Glomerular visceral epithelial cell (primary cell): ENCODE results near the gene DUS4L.
A peak's percentile ranks its signal among the peaks of the same experiment; 100 is the strongest.

Experiments used
- DNase-seq: peaks from one replicate; pipeline ENCODE4 v3.0.0-alpha.2; 2016; ENCODE audit errors: extremely low spot score

Gene DUS4L

GRCh38 chr7:107579885-107580715, 16.3 kb downstream of the DUS4L start, which contains the start of gene BCAP29:
Gene BCAP29, plus strand, starts transcription at chr7:107580246. Its CDS starts 527 bp downstream, at chr7:107580773.
- peak; percentile 72 for DNase-seq

- no peak for DNase-seq
Measured at GRCh38 chr7:107580716-107581383, 17.1 kb downstream of the DUS4L start.

- no peak for DNase-seq
Measured at GRCh38 chr7:107581387-107582013, 17.7 kb downstream of the DUS4L start.

- DNase-seq: no peak
Measured at GRCh38 chr7:107582875-107583274, 19.1 kb downstream of the DUS4L start.

- no peak for DNase-seq
Measured at GRCh38 chr7:107584716-107585115, 20.9 kb downstream of the DUS4L start.

GRCh38 chr7:107588529-107589130, 24.9 kb downstream of the DUS4L start:
- DNase-seq: no peak

GRCh38 chr7:107591421-107591820, 27.6 kb downstream of the DUS4L start:
- DNase-seq: no peak

- DNase-seq: no peak
Measured at GRCh38 chr7:107592361-107593024, 28.7 kb downstream of the DUS4L start.

GRCh38 chr7:107593025-107593410, 29.2 kb downstream of the DUS4L start:
- DNase-seq: no peak

- DNase-seq: peak; percentile 13
Measured at GRCh38 chr7:107594961-107595737, 31.4 kb downstream of the DUS4L start.

GRCh38 chr7:107596881-107597581, 33.3 kb downstream of the DUS4L start:
- DNase-seq: no peak

- DNase-seq: no peak
Measured at GRCh38 chr7:107597582-107597916, 33.8 kb downstream of the DUS4L start.

GRCh38 chr7:107597953-107598352, 34.2 kb downstream of the DUS4L start:
- no peak for DNase-seq

- no peak for DNase-seq
Measured at GRCh38 chr7:107599262-107599661, 35.5 kb downstream of the DUS4L start.

- no peak for DNase-seq
Measured at GRCh38 chr7:107600816-107601215, 37.0 kb downstream of the DUS4L start.

- no peak for DNase-seq
Measured at GRCh38 chr7:107605218-107605815, 41.5 kb downstream of the DUS4L start.

- DNase-seq: no peak
Measured at GRCh38 chr7:107606303-107606702, 42.5 kb downstream of the DUS4L start.

GRCh38 chr7:107609811-107610261, 46.1 kb downstream of the DUS4L start:
- no peak for DNase-seq

GRCh38 chr7:107610323-107610722, 46.6 kb downstream of the DUS4L start:
- DNase-seq: no peak

- DNase-seq: no peak
Measured at GRCh38 chr7:107613439-107613838, 49.7 kb downstream of the DUS4L start.
